GM04504 (cell line): ENCODE results near the gene PTGER1.
"Not testable (repeated sequence)": the region's sequence is repeated elsewhere in the genome, so short reads cannot be mapped to it uniquely, and the experiment has no call there.

Source experiments
- DNase-seq: peaks from one replicate; pipeline ENCODE4 v3.0.0-alpha.2; 2012; ENCODE audit warnings: low read depth

The PTGER1 gene

GRCh38 chr19:14473978-14474578 lies 1.1 kb downstream of the PTGER1 start:
- no peak for DNase-seq

GRCh38 chr19:14473073-14473977 lies 1.8 kb downstream of the PTGER1 start:
- no peak for DNase-seq

- DNase-seq: no peak
Measured at GRCh38 chr19:14472202-14472938, 2.8 kb downstream of the PTGER1 start.

GRCh38 chr19:14471436-14472187 lies 3.5 kb downstream of the PTGER1 start:
- no peak for DNase-seq

- DNase-seq: no peak
Measured at GRCh38 chr19:14470031-14470876, 4.9 kb downstream of the PTGER1 start.

- DNase-seq: no peak
Measured at GRCh38 chr19:14467816-14468215, 7.3 kb downstream of the PTGER1 start.

- no peak for DNase-seq
Measured at GRCh38 chr19:14467391-14467790, 7.8 kb downstream of the PTGER1 start.

GRCh38 chr19:14463747-14464146 lies 11.4 kb downstream of the PTGER1 start:
- no peak for DNase-seq

GRCh38 chr19:14462401-14462800 lies 12.8 kb downstream of the PTGER1 start:
- not testable (repeated sequence) for DNase-seq

GRCh38 chr19:14460935-14461334 lies 14.2 kb downstream of the PTGER1 start:
- no peak for DNase-seq

- no peak for DNase-seq
Measured at GRCh38 chr19:14459703-14460102, 15.5 kb downstream of the PTGER1 start.

- DNase-seq: not testable (repeated sequence)
Measured at GRCh38 chr19:14452303-14452702, 22.9 kb downstream of the PTGER1 start.

- DNase-seq: no peak
Measured at GRCh38 chr19:14450876-14451275, 24.3 kb downstream of the PTGER1 start.

GRCh38 chr19:14450168-14450874 lies 24.8 kb downstream of the PTGER1 start:
- no peak for DNase-seq

GRCh38 chr19:14449321-14449720 lies 25.8 kb downstream of the PTGER1 start:
- no peak for DNase-seq

- DNase-seq: no peak
Measured at GRCh38 chr19:14446336-14447036, 28.7 kb downstream of the PTGER1 start.

- no peak for DNase-seq
Measured at GRCh38 chr19:14443632-14444216, 31.4 kb downstream of the PTGER1 start.

- no peak for DNase-seq
Measured at GRCh38 chr19:14442891-14443631, 32.1 kb downstream of the PTGER1 start.
